Ishikawa (cell line): ENCODE data around the gene PHOSPHO2.
A peak's percentile ranks its signal among the peaks of the same experiment; 100 is the strongest.

Source experiments
- CEBPB ChIP-seq: IDR thresholded peaks from 2 replicates; pipeline ENCODE4 v1.6.1; 2012
- CREB1 ChIP-seq: IDR thresholded peaks from 2 replicates; pipeline ENCODE4 v1.6.1; 2012; ENCODE audit warnings: low read depth
- EGR1 ChIP-seq: IDR thresholded peaks from 2 replicates; pipeline ENCODE4 v1.6.1; 2012
- EP300 ChIP-seq: IDR thresholded peaks from 2 replicates; pipeline ENCODE4 v1.6.1; 2012; ENCODE audit warnings: borderline replicate concordance
- FOXM1 ChIP-seq: IDR thresholded peaks from 2 replicates; pipeline ENCODE4 v1.6.1; 2012; ENCODE audit warnings: low read depth, borderline replicate concordance
- NFIC ChIP-seq: IDR thresholded peaks from 2 replicates; pipeline ENCODE4 v1.6.1; 2012
- RAD21 ChIP-seq: IDR thresholded peaks from 2 replicates; pipeline ENCODE4 v1.6.1; 2012; ENCODE audit warnings: low read depth
- TAF1 ChIP-seq: IDR thresholded peaks from 2 replicates; pipeline ENCODE4 v1.6.1; 2012; ENCODE audit warnings: low read depth, mild to moderate bottlenecking
- TCF12 ChIP-seq: IDR thresholded peaks from 2 replicates; pipeline ENCODE4 v1.6.1; 2012; ENCODE audit warnings: low read depth
- TEAD4 ChIP-seq: IDR thresholded peaks from 2 replicates; pipeline ENCODE4 v1.6.1; 2012
- YY1 ChIP-seq: IDR thresholded peaks from 2 replicates; pipeline ENCODE4 v1.6.1; 2012; ENCODE audit warnings: low read depth
- ZBTB7A ChIP-seq: IDR thresholded peaks from 2 replicates; pipeline ENCODE4 v1.6.1; 2012; ENCODE audit warnings: low read depth
- TF ChIP-seq, protein P1 (sequence below): IDR thresholded peaks from 2 replicates; pipeline ENCODE4 v1.6.1; 2012; ENCODE audit warnings: low read depth, mild to moderate bottlenecking
- TF ChIP-seq, protein P2 (sequence below): IDR thresholded peaks from 2 replicates; pipeline ENCODE4 v1.6.1; 2012
- TF ChIP-seq, protein P3 (sequence below): IDR thresholded peaks from 2 replicates; pipeline ENCODE4 v1.6.1; 2012

The PHOSPHO2 gene

DNA sequence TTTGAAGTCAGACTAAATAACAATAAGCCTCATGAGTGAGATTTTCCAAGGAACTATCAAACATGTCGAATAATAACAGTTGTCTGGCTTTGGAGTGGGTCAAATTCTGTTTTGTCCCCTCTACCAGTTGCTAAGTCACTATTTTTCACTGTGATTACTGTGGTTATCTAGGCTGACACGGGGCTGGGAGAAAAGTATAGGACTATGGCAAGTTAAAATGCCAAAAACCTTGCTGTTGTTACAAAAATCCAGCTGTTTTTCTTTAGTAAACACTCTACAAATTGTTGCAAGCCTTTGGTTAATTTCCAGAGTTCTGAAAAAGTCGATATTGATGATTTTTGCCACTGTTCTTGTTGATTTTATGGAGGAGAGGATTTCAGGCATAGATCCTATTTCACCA is 1.6 kb upstream of the PHOSPHO2 start:
- TF ChIP-seq TEAD4, result no peak
- TF ChIP-seq, protein P1, sequence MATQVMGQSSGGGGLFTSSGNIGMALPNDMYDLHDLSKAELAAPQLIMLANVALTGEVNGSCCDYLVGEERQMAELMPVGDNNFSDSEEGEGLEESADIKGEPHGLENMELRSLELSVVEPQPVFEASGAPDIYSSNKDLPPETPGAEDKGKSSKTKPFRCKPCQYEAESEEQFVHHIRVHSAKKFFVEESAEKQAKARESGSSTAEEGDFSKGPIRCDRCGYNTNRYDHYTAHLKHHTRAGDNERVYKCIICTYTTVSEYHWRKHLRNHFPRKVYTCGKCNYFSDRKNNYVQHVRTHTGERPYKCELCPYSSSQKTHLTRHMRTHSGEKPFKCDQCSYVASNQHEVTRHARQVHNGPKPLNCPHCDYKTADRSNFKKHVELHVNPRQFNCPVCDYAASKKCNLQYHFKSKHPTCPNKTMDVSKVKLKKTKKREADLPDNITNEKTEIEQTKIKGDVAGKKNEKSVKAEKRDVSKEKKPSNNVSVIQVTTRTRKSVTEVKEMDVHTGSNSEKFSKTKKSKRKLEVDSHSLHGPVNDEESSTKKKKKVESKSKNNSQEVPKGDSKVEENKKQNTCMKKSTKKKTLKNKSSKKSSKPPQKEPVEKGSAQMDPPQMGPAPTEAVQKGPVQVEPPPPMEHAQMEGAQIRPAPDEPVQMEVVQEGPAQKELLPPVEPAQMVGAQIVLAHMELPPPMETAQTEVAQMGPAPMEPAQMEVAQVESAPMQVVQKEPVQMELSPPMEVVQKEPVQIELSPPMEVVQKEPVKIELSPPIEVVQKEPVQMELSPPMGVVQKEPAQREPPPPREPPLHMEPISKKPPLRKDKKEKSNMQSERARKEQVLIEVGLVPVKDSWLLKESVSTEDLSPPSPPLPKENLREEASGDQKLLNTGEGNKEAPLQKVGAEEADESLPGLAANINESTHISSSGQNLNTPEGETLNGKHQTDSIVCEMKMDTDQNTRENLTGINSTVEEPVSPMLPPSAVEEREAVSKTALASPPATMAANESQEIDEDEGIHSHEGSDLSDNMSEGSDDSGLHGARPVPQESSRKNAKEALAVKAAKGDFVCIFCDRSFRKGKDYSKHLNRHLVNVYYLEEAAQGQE, result no peak
- TF ChIP-seq CREB1, result no peak
- TF ChIP-seq, protein P2, sequence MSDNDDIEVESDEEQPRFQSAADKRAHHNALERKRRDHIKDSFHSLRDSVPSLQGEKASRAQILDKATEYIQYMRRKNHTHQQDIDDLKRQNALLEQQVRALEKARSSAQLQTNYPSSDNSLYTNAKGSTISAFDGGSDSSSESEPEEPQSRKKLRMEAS, result no peak
- TF ChIP-seq TAF1, result no peak
- TF ChIP-seq EP300, result no peak
- TF ChIP-seq CEBPB, result no peak
- no peak for TF ChIP-seq RAD21
- no peak for TF ChIP-seq TCF12
- no peak for TF ChIP-seq EGR1
- TF ChIP-seq FOXM1, result no peak
- TF ChIP-seq, protein P3, sequence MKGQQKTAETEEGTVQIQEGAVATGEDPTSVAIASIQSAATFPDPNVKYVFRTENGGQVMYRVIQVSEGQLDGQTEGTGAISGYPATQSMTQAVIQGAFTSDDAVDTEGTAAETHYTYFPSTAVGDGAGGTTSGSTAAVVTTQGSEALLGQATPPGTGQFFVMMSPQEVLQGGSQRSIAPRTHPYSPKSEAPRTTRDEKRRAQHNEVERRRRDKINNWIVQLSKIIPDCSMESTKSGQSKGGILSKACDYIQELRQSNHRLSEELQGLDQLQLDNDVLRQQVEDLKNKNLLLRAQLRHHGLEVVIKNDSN, result no peak
- TF ChIP-seq YY1, result no peak
- TF ChIP-seq ZBTB7A, result no peak
- no peak for TF ChIP-seq NFIC

DNA sequence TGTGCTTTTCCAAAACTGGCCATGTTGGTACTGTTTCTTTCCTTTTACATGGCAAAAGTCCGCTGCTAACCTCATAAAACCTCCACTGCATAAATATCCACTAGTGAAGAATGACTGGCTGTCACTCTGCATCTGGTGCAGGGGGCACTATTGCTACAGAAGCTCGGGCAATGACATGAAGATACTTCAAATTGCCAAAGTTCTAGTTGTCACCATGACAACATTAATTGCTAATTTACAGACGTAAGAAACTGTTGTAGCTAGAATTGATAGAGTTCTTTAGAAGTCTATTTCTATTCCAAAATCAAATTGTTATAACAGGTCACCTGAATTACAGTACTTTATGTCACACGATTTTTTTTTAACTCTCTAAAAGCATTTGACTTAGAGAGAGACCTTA is 909 bp upstream of the PHOSPHO2 start:
- TF ChIP-seq ZBTB7A, result no peak
- TF ChIP-seq RAD21, result peak; percentile 9; the same call in 1 of the 2 replicates

DNA sequence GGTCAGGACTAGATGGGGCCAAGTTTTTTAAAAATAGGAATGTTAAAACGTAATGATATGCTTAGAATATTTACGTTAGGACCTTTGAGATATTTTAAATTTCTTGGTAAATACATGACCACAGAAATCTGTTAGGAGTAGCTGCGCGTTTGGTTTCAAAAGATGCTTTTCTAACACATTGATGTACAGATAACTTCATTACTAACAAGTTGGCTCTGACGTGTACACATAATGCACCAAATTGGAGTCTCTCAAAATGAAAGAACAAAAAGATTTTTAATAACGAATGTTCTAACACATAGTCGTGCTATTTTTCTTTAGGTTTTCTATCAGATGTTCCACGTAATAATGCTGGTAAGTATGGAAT is 608 bp downstream of the PHOSPHO2 start:
- TF ChIP-seq EGR1 (no peak), ZBTB7A (no peak), FOXM1 (no peak)

DNA sequence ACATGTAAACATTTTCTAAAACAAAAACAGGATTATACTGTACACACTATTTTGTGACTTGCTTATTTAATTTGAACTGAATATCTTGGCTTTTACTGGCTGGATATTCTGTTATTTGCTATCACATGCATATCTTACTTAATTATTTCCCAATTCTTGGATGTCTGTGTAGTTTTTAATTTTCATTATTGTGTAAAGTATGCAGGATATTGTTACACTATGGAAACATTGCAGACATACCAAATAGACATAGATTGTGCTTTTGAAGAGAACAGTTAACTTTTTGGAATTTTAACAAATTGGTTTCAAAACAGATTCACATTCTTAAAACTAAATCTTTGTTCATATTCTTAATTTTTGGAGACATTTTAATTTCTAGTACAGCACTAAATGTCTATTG is 2.1 kb downstream of the PHOSPHO2 start:
- TF ChIP-seq EGR1, result no peak

DNA sequence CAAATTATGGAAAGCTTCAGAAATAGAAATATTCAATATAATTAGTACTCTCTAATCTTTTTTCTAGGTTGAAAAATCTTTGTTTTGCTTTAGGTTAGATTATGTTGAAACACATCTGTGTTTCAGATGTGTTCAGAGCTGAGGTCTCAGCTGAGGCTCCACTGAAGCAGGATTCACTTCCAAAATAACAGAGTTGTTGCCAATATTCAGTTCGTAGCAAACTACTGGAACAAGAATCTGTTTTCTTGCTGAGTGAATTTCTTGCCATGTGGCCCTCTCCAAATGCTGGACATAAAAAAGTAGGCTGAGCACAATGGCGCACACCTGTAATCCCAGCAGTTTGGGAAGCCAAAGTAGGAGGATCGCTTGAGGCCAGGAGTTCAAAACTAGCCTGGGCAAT is 8.7 kb downstream of the PHOSPHO2 start:
- no peak for TF ChIP-seq FOXM1
- no peak for TF ChIP-seq CREB1
- no peak for TF ChIP-seq NFIC
- no peak for TF ChIP-seq EP300
- TF ChIP-seq, protein P1, result no peak
- TF ChIP-seq TCF12, result no peak
- TF ChIP-seq CEBPB, result no peak
- TF ChIP-seq RAD21, result no peak
- no peak for TF ChIP-seq YY1
- TF ChIP-seq, protein P3, result no peak
- TF ChIP-seq TAF1, result no peak
- no peak for TF ChIP-seq TEAD4
- no peak for TF ChIP-seq EGR1
- TF ChIP-seq, protein P2, result no peak
- TF ChIP-seq ZBTB7A, result no peak

DNA sequence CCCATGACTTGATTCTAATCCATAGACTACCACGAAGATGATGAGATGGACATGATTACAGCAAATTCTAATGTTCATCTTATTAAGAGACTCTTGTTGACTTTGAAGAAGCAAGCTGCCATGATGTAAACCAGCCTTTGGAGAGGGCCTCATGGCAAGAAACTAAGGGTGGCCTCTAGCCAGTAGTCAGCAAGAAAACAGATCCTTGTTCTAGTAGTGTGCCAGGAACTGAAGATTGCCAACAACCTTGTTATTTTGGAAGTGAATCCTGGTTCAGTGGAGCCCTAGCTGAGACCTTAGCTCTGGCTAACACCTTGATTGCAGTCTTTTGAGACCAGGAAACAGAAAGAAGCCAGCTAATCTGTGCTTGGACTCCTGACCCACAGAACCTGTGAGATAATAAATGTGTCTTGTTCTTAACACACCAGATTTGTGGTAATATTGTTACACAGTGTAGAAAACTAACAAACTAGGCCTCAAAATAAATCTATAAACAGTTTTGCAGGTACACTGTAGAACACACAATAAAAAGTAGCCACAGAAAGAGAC is 10.0 kb downstream of the PHOSPHO2 start:
- TF ChIP-seq, protein P1, result no peak
- TF ChIP-seq, protein P2, result no peak
- TF ChIP-seq CREB1, result no peak
- TF ChIP-seq ZBTB7A, result no peak
- no peak for TF ChIP-seq YY1
- no peak for TF ChIP-seq TAF1
- TF ChIP-seq TCF12, result no peak
- TF ChIP-seq FOXM1, result no peak
- TF ChIP-seq RAD21, result no peak
- no peak for TF ChIP-seq EP300
- TF ChIP-seq CEBPB, result no peak
- TF ChIP-seq NFIC, result no peak
- TF ChIP-seq, protein P3, result no peak
- no peak for TF ChIP-seq EGR1
- no peak for TF ChIP-seq TEAD4
